Measurements from ENCODE around the gene PTGES3L.
"Not testable (repeated sequence)": the region's sequence is repeated elsewhere in the genome, so short reads cannot be mapped to it uniquely, and the experiment has no call there.

The PTGES3L gene

GRCh38 chr17:43006639-43007551, 27.0 kb upstream of the PTGES3L start, which contains the start of gene IFI35:
Gene IFI35, plus strand, starts transcription at chr17:43006784. Its CDS starts 164 bp downstream, at chr17:43006948.
- peak within 1 kb of the TSS; percentile 59 to 91 (median 84); a peak in 21 of 22 replicates for H3K27ac ChIP-seq
- no peaks in the 10 kb centered on the region for H3K9me3 ChIP-seq (replicated peaks in 1 of 11)
- H3K4me3 ChIP-seq: peak within 1 kb of the TSS; percentile 59 to 75 (median 66)
- peaks cover 24 to 49% (median 41%) of the 10 kb centered on the region in 11 experiments; a peak in 21 of 22 replicates for H4K20me1 ChIP-seq
- H3K36me3 ChIP-seq: peaks cover 28 to 41% (median 38%) of the 10 kb centered on the region in 11 experiments
- no peak for TF ChIP-seq Cebpa-rat (IDR thresholded peaks at IDR 0.05)
- H3K27me3 ChIP-seq: no peaks in the 10 kb centered on the region
- peak within 1 kb of the TSS; percentile 78 to 87 (median 83) for H3K9ac ChIP-seq
- peaks cover 11 to 38% (median 18%) of the 10 kb centered on the region in 10 experiments; a peak in 19 of 20 replicates for H3K4me1 ChIP-seq
- H3K4me2 ChIP-seq: peak within 1 kb of the TSS; percentile 87 to 98 (median 93)

GRCh38 chr17:43003542-43004172, 23.8 kb upstream of the PTGES3L start:
- H3K4me3 ChIP-seq: no peak overlapping the region
- peaks cover 37 to 78% (median 63%) of the 10 kb centered on the region in 11 experiments; a peak in 21 of 22 replicates for H4K20me1 ChIP-seq
- H3K27me3 ChIP-seq: no peaks in the 10 kb centered on the region
- no peak for TF ChIP-seq Cebpa-rat (IDR thresholded peaks at IDR 0.05)
- H3K9ac ChIP-seq: peak overlapping the region in 6 of 11 experiments; percentile 2 to 96 (median 34); a peak in 6 of 22 replicates
- H3K4me1 ChIP-seq: peaks cover 24 to 65% (median 41%) of the 10 kb centered on the region in 10 experiments
- H3K27ac ChIP-seq: no peak overlapping the region
- peaks cover 54 to 70% (median 68%) of the 10 kb centered on the region in 11 experiments for H3K36me3 ChIP-seq
- no peaks in the 10 kb centered on the region for H3K9me3 ChIP-seq (replicated peaks in 1 of 11)
- H3K4me2 ChIP-seq: no peak overlapping the region

GRCh38 chr17:43000894-43001293, 21.0 kb upstream of the PTGES3L start:
- H3K4me1 ChIP-seq: peaks cover 24 to 59% (median 38%) of the 10 kb centered on the region in 10 experiments
- H3K27me3 ChIP-seq; H3K9me3 ChIP-seq (replicated peaks in 1 of 11): not testable (repeated sequence)
- H4K20me1 ChIP-seq: peaks cover 37 to 75% (median 63%) of the 10 kb centered on the region in 11 experiments; a peak in 21 of 22 replicates
- H3K27ac ChIP-seq: peak overlapping the region in 7 of 11 experiments; percentile 5 to 45 (median 39); a peak in 8 of 22 replicates
- peak overlapping the region in 2 of 10 experiments; percentile 5 to 18; a peak in 1 of 20 replicates for H3K4me3 ChIP-seq
- peak overlapping the region in 9 of 11 experiments; percentile 31 to 100 (median 44); a peak in 13 of 22 replicates for H3K4me2 ChIP-seq
- peaks cover 54 to 68% (median 65%) of the 10 kb centered on the region in 11 experiments for H3K36me3 ChIP-seq
- peak overlapping the region; percentile 57 to 98 (median 95); a peak in 19 of 22 replicates for H3K9ac ChIP-seq

- Histone ChIP-seq H3K4me2 (peak overlapping the region; percentile 88 to 100 (median 96)), H3K9ac (peak overlapping the region; percentile 91 to 98 (median 95)), H3K4me3 (peak overlapping the region; percentile 76 to 92 (median 84)), H4K20me1 (peaks cover 37 to 57% (median 53%) of the 10 kb centered on the region in 11 experiments; a peak in 21 of 22 replicates), H3K27ac (peak overlapping the region; percentile 89 to 97 (median 92)), H3K36me3 (peaks cover 57 to 68% (median 61%) of the 10 kb centered on the region in 11 experiments), H3K4me1 (peaks cover 24 to 46% (median 36%) of the 10 kb centered on the region in 10 experiments), H3K27me3 (no peaks in the 10 kb centered on the region), H3K9me3 (replicated peaks in 1 of 11) (no peaks in the 10 kb centered on the region)
- TF ChIP-seq Cebpa-rat (IDR thresholded peaks at IDR 0.05): no peak
Observed at GRCh38 chr17:42999003-42999525, 19.2 kb upstream of the PTGES3L start.

- peak within 1 kb of the TSS; percentile 89 to 97 (median 92) for H3K27ac ChIP-seq
- H3K9me3 ChIP-seq (replicated peaks in 1 of 11): no peaks in the 10 kb centered on the region
- H3K4me3 ChIP-seq: peak within 1 kb of the TSS; percentile 76 to 92 (median 84)
- H3K9ac ChIP-seq: peak within 1 kb of the TSS; percentile 91 to 98 (median 95)
- no peaks in the 10 kb centered on the region for H3K27me3 ChIP-seq
- peaks cover 24 to 46% (median 36%) of the 10 kb centered on the region in 10 experiments for H3K4me1 ChIP-seq
- H3K36me3 ChIP-seq: peaks cover 57 to 68% (median 62%) of the 10 kb centered on the region in 11 experiments
- TF ChIP-seq Cebpa-rat (IDR thresholded peaks at IDR 0.05): no peak
- H3K4me2 ChIP-seq: peak within 1 kb of the TSS; percentile 88 to 100 (median 96)
- H4K20me1 ChIP-seq: peaks cover 37 to 49% (median 45%) of the 10 kb centered on the region in 11 experiments; a peak in 21 of 22 replicates
Observed at GRCh38 chr17:42997984-42998938, 18.4 kb upstream of the PTGES3L start, which contains the start of gene RPL27. Gene RPL27, plus strand, starts transcription at chr17:42998419. Its CDS starts 332 bp downstream, at chr17:42998751.

- peak overlapping the region; percentile 48 to 73 (median 66) for H3K9ac ChIP-seq
- H4K20me1 ChIP-seq: peaks cover 31 to 41% (median 38%) of the 10 kb centered on the region in 11 experiments; a peak in 21 of 22 replicates
- peaks cover 57 to 68% (median 62%) of the 10 kb centered on the region in 11 experiments for H3K36me3 ChIP-seq
- no peaks in the 10 kb centered on the region for H3K27me3 ChIP-seq
- peaks cover 24 to 46% (median 36%) of the 10 kb centered on the region in 10 experiments for H3K4me1 ChIP-seq
- TF ChIP-seq Cebpa-rat (IDR thresholded peaks at IDR 0.05): no peak
- peak overlapping the region; percentile 64 to 79 (median 71) for H3K4me2 ChIP-seq
- H3K27ac ChIP-seq: peak overlapping the region; percentile 11 to 94 (median 47); a peak in 18 of 22 replicates
- no peaks in the 10 kb centered on the region for H3K9me3 ChIP-seq (replicated peaks in 1 of 11)
- peak overlapping the region; percentile 35 to 59 (median 42); a peak in 15 of 20 replicates for H3K4me3 ChIP-seq
Observed at GRCh38 chr17:42997390-42997983, 17.6 kb upstream of the PTGES3L start.

- Histone ChIP-seq H3K36me3 (peaks cover 58 to 68% (median 61%) of the 10 kb centered on the region in 11 experiments), H3K4me1 (peaks cover 16 to 36% (median 27%) of the 10 kb centered on the region in 10 experiments), H4K20me1 (peaks cover 0 to 13% (median 3%) of the 10 kb centered on the region in 11 experiments; a peak in 13 of 22 replicates)
- not testable (repeated sequence) for H3K9me3 ChIP-seq (replicated peaks in 1 of 11); H3K27ac ChIP-seq; H3K9ac ChIP-seq; H3K27me3 ChIP-seq; H3K4me3 ChIP-seq; H3K4me2 ChIP-seq
Observed at GRCh38 chr17:42993913-42994312, 14.0 kb upstream of the PTGES3L start.

Measured in BLaER1 treated with 17β-estradiol and CSF1 and Interleukin-3, amounts not matched to agents 10 nM and 100 nM (cell line).